CD8-positive, alpha-beta memory T cell (primary cell): ENCODE measurements around the gene FETUB. TPM values are rescaled to one million over a fixed set of nuclear protein-coding genes. Genes with fewer than 3 reads are reported as not detected.

ENCODE experiments used
- CTCF ChIA-PET: fragments of 350-600 bp; sonication (Branson Sonifier 250); formaldehyde crosslinking; loops from one replicate; lab custom pipeline; 2021; ENCODE audit warnings: antibody characterized with exemption; lab: Charles Lee
- POLR2A ChIA-PET: fragments of 350-600 bp; sonication (Branson Sonifier 250); formaldehyde crosslinking; loops from one replicate; lab custom pipeline; 2021; ENCODE audit warnings: antibody characterized with exemption; lab: Charles Lee
- DNase-seq, 5 donors: peaks; one replicate each; pipeline versions ENCODE4 v3.0.0 to v3.0.0-alpha.2; 2020 to 2022; ENCODE audit warnings: mixed read lengths in 1 of 5
- H3K27ac ChIP-seq: one replicate; pipeline ENCODE4 v1.7.0; 2013; ENCODE audit warnings: low read depth, mild to moderate bottlenecking, low read length, moderate library complexity
- H3K27me3 ChIP-seq: 2 replicates; pipeline ENCODE4 v1.7.0; 2013; ENCODE audit warnings: low read length, mild to moderate bottlenecking; ENCODE audit not compliant: insufficient read depth, poor library complexity, severe bottlenecking
- H3K36me3 ChIP-seq: 2 replicates; pipeline ENCODE4 v1.7.0; 2013; ENCODE audit warnings: mild to moderate bottlenecking, low read length, moderate library complexity; ENCODE audit not compliant: insufficient read depth
- H3K4me1 ChIP-seq: 2 replicates; pipeline ENCODE4 v1.7.0; 2013; ENCODE audit warnings: mild to moderate bottlenecking, low read length, moderate library complexity; ENCODE audit not compliant: insufficient read depth
- H3K4me3 ChIP-seq: 2 replicates; pipeline ENCODE4 v1.7.0; 2013; ENCODE audit warnings: mild to moderate bottlenecking, low read length
- H3K9me3 ChIP-seq: 2 replicates; pipeline ENCODE4 v1.7.0; 2013; ENCODE audit warnings: mild to moderate bottlenecking, low read length
- H3K27ac Mint-ChIP-seq, 8 donors: one replicate each; pipeline ENCODE4 v1.8.0; 2020 to 2021; ENCODE audit warnings: mixed read lengths in 8 of 8, mild to moderate bottlenecking in 6 of 8, inconsistent platforms in 3 of 8, moderate library complexity in 3 of 8
- H3K27me3 Mint-ChIP-seq, 2 donors: one replicate each; pipeline ENCODE4 v1.8.0; 2020 to 2021; ENCODE audit warnings: mixed read lengths in 2 of 2, mild to moderate bottlenecking in 1 of 2, moderate library complexity in 1 of 2
- H3K36me3 Mint-ChIP-seq, 3 donors: one replicate each; pipeline ENCODE4 v1.8.0; 2020 to 2021; ENCODE audit warnings: mixed read lengths in 3 of 3, inconsistent platforms in 1 of 3, mild to moderate bottlenecking in 1 of 3
- H3K4me1 Mint-ChIP-seq, 3 donors: one replicate each; pipeline ENCODE4 v1.8.0; 2020 to 2021; ENCODE audit warnings: mixed read lengths in 3 of 3, inconsistent platforms in 1 of 3, mild to moderate bottlenecking in 1 of 3
- H3K4me3 Mint-ChIP-seq, 7 donors: one replicate each; pipeline ENCODE4 v1.8.0; 2020 to 2021; ENCODE audit warnings: mixed read lengths in 7 of 7, mild to moderate bottlenecking in 6 of 7, moderate library complexity in 4 of 7, inconsistent platforms in 2 of 7
- H3K9me3 Mint-ChIP-seq, 5 donors: one replicate each; pipeline ENCODE4 v1.8.0; 2020 to 2022; ENCODE audit warnings: mixed read lengths in 5 of 5, mild to moderate bottlenecking in 3 of 5, moderate library complexity in 2 of 5, inconsistent platforms in 1 of 5
- polyA plus RNA-seq: library from polyadenylated mRNA; unstranded; fragments of 300-500 nt; fragmentation: Illumina TruSeq; gene quantifications from one replicate; pipeline ENCODE4 v1.2.3, GENCODE V29; 2021
- total RNA-seq, 2 experiments: library from RNA; stranded (reverse); gene quantifications; one replicate each; pipeline ENCODE4 v1.2.3, GENCODE V29; 2021

The FETUB gene
- total and polyA plus RNA-seq, 3 experiments from 2014 or later = not detected

GRCh38 chr3:186664119-186664495 is 23.9 kb downstream of the FETUB start:
- no peaks in the 10 kb centered on the region for H3K36me3 ChIP-seq
- DNase-seq = no peak
- no peaks in the 10 kb centered on the region for H3K9me3 Mint-ChIP-seq
- no peaks in the 10 kb centered on the region for H3K4me1 ChIP-seq
- no peak overlapping the region for H3K4me3 Mint-ChIP-seq
- ChIA-PET CTCF (no interaction called here), POLR2A (no interaction called here)
- no peak overlapping the region for H3K27ac ChIP-seq
- no peak overlapping the region for H3K27ac Mint-ChIP-seq
- H3K4me3 ChIP-seq = no peak overlapping the region
- H3K9me3 ChIP-seq = no peaks in the 10 kb centered on the region
- no peaks in the 10 kb centered on the region for H3K27me3 ChIP-seq
- H3K27me3 Mint-ChIP-seq = peaks cover 15% of the 10 kb centered on the region in 2 donors
- H3K36me3 Mint-ChIP-seq = no peaks in the 10 kb centered on the region
- H3K4me1 Mint-ChIP-seq = no peaks in the 10 kb centered on the region

- no peaks in the 10 kb centered on the region for H3K4me1 ChIP-seq
- no peaks in the 10 kb centered on the region for H3K36me3 Mint-ChIP-seq
- H3K9me3 ChIP-seq = no peaks in the 10 kb centered on the region
- H3K27ac ChIP-seq = no peak overlapping the region
- no peak overlapping the region for H3K4me3 ChIP-seq
- ChIA-PET CTCF (no interaction called here), POLR2A (no interaction called here)
- H3K4me3 Mint-ChIP-seq = no peak overlapping the region
- H3K27me3 Mint-ChIP-seq = peaks cover 11 to 14% of the 10 kb centered on the region in 2 donors
- H3K27me3 ChIP-seq = no peaks in the 10 kb centered on the region
- no peaks in the 10 kb centered on the region for H3K36me3 ChIP-seq
- no peak for DNase-seq
- H3K9me3 Mint-ChIP-seq = no peaks in the 10 kb centered on the region
- H3K4me1 Mint-ChIP-seq = no peaks in the 10 kb centered on the region
- H3K27ac Mint-ChIP-seq = no peak overlapping the region
Measured at GRCh38 chr3:186664506-186664905, 24.3 kb downstream of the FETUB start.

DNA sequence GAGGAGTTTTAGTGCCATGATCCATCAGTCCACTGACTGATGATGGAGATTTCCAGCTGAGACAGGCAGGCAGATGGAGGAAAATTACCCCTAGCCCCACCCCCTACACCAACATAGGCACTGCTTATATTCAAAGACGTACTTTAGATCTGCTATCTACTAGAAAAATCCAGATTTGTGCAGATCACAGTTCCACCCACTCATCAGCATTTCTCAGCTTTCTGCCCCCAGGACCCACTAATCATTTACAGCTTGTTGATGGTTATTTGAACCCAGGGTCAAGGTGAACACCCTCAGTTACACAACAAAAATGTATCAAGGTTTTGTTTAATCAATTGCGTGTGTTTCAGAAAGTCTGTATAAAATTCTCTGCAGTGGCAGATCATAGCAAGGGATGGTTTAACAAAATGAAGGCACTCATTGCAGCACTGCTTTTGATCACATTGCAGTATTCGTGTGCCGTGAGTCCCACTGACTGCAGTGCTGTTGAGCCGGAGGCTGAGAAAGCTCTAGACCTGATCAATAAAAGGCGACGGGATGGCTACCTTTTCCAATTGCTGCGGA is 25.5 kb downstream of the FETUB start, which contains the start of gene HRG:
TSS of gene HRG (plus strand) at position 390 of the 564 bp plus-strand sequence. CDS start at position 408, 18 bp downstream.
- Histone ChIP-seq H3K4me1 (no peaks in the 10 kb centered on the region), H3K9me3 (no peaks in the 10 kb centered on the region), H3K4me3 (no peak within 1 kb of the TSS), H3K27ac (no peak within 1 kb of the TSS), H3K36me3 (no peaks in the 10 kb centered on the region), H3K27me3 (no peaks in the 10 kb centered on the region)
- no peak within 1 kb of the TSS for H3K27ac Mint-ChIP-seq
- ChIA-PET POLR2A (no interaction called here), CTCF (interaction anchor here (1.3 kb wide), 1 partner anchor 16 kb away, joined by 3 read pairs; no protein-coding TSS in a partner anchor)
- H3K4me3 Mint-ChIP-seq = no peak within 1 kb of the TSS
- H3K36me3 Mint-ChIP-seq = no peaks in the 10 kb centered on the region
- H3K9me3 Mint-ChIP-seq = no peaks in the 10 kb centered on the region
- H3K27me3 Mint-ChIP-seq = peaks cover 10 to 11% of the 10 kb centered on the region in 2 donors
- H3K4me1 Mint-ChIP-seq = no peaks in the 10 kb centered on the region
- no peak for DNase-seq

DNA sequence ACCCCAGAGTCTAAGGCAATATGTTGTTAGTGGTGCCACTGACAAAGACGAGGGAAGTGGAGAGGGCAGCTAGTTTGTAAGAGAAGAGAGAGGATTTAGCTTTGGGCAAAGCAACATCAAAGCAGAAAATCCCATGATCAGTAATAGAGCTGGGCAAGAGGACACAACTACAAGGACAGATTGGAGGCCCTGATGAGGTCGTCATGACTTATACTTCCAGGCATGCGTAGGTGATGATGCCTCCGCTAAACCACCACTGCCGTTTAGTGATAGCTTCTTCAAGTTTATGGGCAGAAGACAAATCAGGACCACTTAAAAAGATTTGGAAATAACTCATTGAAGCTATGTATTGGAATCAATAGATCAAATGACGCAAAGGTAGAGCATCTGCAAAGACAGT is 28.2 kb downstream of the FETUB start:
- CTCF ChIA-PET = interaction anchor here (1.0 kb wide), 1 partner anchor 53 kb away, joined by 3 read pairs; no protein-coding TSS in a partner anchor
- Histone ChIP-seq H3K4me1 (no peaks in the 10 kb centered on the region), H3K36me3 (no peaks in the 10 kb centered on the region), H3K9me3 (no peaks in the 10 kb centered on the region), H3K27me3 (no peaks in the 10 kb centered on the region), H3K27ac (no peak overlapping the region), H3K4me3 (no peak overlapping the region)
- Mint-ChIP-seq H3K27me3 (peaks cover 10 to 14% of the 10 kb centered on the region in 2 donors), H3K27ac (no peak overlapping the region), H3K4me1 (no peaks in the 10 kb centered on the region), H3K9me3 (no peaks in the 10 kb centered on the region), H3K4me3 (no peak overlapping the region), H3K36me3 (no peaks in the 10 kb centered on the region)
- POLR2A ChIA-PET = no interaction called here
- no peak for DNase-seq

GRCh38 chr3:186669378-186670084 is 29.3 kb downstream of the FETUB start:
- no peaks in the 10 kb centered on the region for H3K36me3 ChIP-seq
- H3K4me3 Mint-ChIP-seq = no peak overlapping the region
- H3K9me3 ChIP-seq = no peaks in the 10 kb centered on the region
- H3K9me3 Mint-ChIP-seq = no peaks in the 10 kb centered on the region
- H3K27me3 Mint-ChIP-seq = peaks cover 16 to 22% of the 10 kb centered on the region in 2 donors
- H3K27me3 ChIP-seq = no peaks in the 10 kb centered on the region
- H3K27ac Mint-ChIP-seq = no peak overlapping the region
- no peaks in the 10 kb centered on the region for H3K4me1 Mint-ChIP-seq
- H3K36me3 Mint-ChIP-seq = no peaks in the 10 kb centered on the region
- POLR2A ChIA-PET = no interaction called here
- DNase-seq = no peak
- no peak overlapping the region for H3K27ac ChIP-seq
- CTCF ChIA-PET = no interaction called here
- H3K4me3 ChIP-seq = no peak overlapping the region
- H3K4me1 ChIP-seq = no peaks in the 10 kb centered on the region

DNA sequence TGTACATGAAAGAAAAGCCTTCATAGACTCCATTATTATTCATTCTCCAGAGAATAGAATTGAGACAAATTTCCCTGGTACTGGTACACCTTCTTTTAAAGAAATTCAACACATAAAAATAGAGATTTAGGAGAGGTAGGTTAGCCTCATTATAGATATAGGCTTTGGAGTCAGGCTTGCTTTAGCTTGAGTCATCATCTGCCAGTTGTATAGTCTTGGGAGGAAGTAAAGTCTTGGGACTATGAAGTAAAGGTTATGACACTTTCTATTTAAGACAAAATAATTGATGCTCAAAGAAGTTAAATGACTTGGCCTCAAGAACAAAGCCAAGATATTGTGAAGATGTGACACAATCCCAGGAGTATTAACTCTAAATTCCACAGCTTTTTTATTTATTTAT is 30.0 kb downstream of the FETUB start:
- no peaks in the 10 kb centered on the region for H3K9me3 ChIP-seq
- no peaks in the 10 kb centered on the region for H3K36me3 ChIP-seq
- Mint-ChIP-seq H3K27ac (no peak overlapping the region), H3K27me3 (peaks cover 16 to 22% of the 10 kb centered on the region in 2 donors), H3K9me3 (no peaks in the 10 kb centered on the region), H3K4me3 (no peak overlapping the region), H3K4me1 (no peaks in the 10 kb centered on the region), H3K36me3 (no peaks in the 10 kb centered on the region)
- no peak overlapping the region for H3K27ac ChIP-seq
- ChIA-PET POLR2A (no interaction called here), CTCF (no interaction called here)
- DNase-seq = no peak
- no peak overlapping the region for H3K4me3 ChIP-seq
- no peaks in the 10 kb centered on the region for H3K4me1 ChIP-seq
- no peaks in the 10 kb centered on the region for H3K27me3 ChIP-seq

DNA sequence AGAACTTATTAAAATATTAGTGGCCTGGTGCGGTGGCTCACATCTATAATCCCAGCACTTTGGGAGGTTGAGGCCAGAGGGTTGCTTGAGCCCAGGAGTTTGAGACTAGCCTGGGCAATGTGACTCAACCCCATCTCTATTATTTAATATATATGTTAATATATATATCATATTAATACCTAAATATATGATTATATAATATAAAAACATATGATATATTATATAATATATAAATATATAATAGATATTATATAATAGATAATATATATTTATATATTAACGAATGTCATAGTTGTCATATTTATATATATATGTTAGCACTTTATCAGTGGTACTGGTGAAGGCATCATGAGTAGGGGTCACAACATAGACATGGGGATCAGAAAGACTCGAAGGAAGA is 30.9 kb downstream of the FETUB start:
- no peaks in the 10 kb centered on the region for H3K4me1 ChIP-seq
- Mint-ChIP-seq H3K4me3 (no peak overlapping the region), H3K27ac (no peak overlapping the region), H3K9me3 (no peaks in the 10 kb centered on the region), H3K36me3 (no peaks in the 10 kb centered on the region), H3K4me1 (no peaks in the 10 kb centered on the region), H3K27me3 (peaks cover 14 to 19% of the 10 kb centered on the region in 2 donors)
- no peaks in the 10 kb centered on the region for H3K27me3 ChIP-seq
- DNase-seq = no peak
- no peak overlapping the region for H3K27ac ChIP-seq
- CTCF ChIA-PET = no interaction called here
- POLR2A ChIA-PET = no interaction called here
- no peak overlapping the region for H3K4me3 ChIP-seq
- H3K36me3 ChIP-seq = no peaks in the 10 kb centered on the region
- H3K9me3 ChIP-seq = no peaks in the 10 kb centered on the region

DNA sequence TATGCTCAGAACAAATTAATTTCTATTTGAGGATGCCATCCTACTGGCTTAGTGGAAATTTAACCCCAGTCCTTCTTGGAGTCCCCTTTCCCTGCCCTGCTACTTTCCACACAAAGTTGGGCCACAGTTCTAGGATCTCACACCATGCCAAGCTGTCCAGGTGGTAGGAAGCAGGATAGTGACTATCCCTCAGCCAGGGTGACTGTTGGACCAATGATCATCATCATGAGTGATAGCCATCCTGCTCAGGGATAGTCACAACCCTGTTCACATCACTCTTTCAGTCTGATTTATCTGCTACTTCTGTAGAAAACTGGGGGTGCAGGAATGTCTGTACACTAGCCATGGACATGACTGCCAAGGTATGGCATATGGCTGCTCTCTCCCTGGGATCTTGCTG is 38.4 kb downstream of the FETUB start:
- Mint-ChIP-seq H3K4me3 (no peak overlapping the region), H3K27me3 (peaks cover 35 to 71% of the 10 kb centered on the region in 2 donors), H3K9me3 (peaks cover 0 to 2% (median 0%) of the 10 kb centered on the region in 5 donors), H3K36me3 (peaks cover 0 to 14% (median 0%) of the 10 kb centered on the region in 3 donors), H3K27ac (no peak overlapping the region), H3K4me1 (no peaks in the 10 kb centered on the region)
- CTCF ChIA-PET = no interaction called here
- no peaks in the 10 kb centered on the region for H3K4me1 ChIP-seq
- H3K9me3 ChIP-seq = no peaks in the 10 kb centered on the region
- H3K4me3 ChIP-seq = no peak overlapping the region
- POLR2A ChIA-PET = no interaction called here
- no peak overlapping the region for H3K27ac ChIP-seq
- no peaks in the 10 kb centered on the region for H3K36me3 ChIP-seq
- H3K27me3 ChIP-seq = no peaks in the 10 kb centered on the region
- DNase-seq = no peak
